ENCODE data around the gene STK26.

- TF ChIP-seq, protein P1, sequence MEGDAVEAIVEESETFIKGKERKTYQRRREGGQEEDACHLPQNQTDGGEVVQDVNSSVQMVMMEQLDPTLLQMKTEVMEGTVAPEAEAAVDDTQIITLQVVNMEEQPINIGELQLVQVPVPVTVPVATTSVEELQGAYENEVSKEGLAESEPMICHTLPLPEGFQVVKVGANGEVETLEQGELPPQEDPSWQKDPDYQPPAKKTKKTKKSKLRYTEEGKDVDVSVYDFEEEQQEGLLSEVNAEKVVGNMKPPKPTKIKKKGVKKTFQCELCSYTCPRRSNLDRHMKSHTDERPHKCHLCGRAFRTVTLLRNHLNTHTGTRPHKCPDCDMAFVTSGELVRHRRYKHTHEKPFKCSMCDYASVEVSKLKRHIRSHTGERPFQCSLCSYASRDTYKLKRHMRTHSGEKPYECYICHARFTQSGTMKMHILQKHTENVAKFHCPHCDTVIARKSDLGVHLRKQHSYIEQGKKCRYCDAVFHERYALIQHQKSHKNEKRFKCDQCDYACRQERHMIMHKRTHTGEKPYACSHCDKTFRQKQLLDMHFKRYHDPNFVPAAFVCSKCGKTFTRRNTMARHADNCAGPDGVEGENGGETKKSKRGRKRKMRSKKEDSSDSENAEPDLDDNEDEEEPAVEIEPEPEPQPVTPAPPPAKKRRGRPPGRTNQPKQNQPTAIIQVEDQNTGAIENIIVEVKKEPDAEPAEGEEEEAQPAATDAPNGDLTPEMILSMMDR (IDR thresholded peaks at IDR 0.05 in 4 of 5, conservative IDR thresholded peaks at IDR 0.05 in 1 of 5) = no peak
- TF ChIP-seq POLR2A (IDR thresholded peaks at IDR 0.05) = no peak
Observed at GRCh38 chrX:132085786-132086185, 62.7 kb downstream of the STK26 start.

All from gastrocnemius medialis (tissue), 4 donors.